DOHH2 (cell line): ENCODE data around the gene GEMIN7.

Experiments
- CTCF ChIP-seq: fragments of 200-600 bp; sonication (generic); IDR thresholded peaks from one replicate; pipeline ENCODE4 v1.5.1; 2014; ENCODE audit warnings: antibody characterized with exemption, mild to moderate bottlenecking, low read depth, low read length; ENCODE audit not compliant: poor library complexity, severe bottlenecking
- EZH2phosphoT487 ChIP-seq: fragments of 200-600 bp; sonication (generic); IDR thresholded peaks from 2 replicates; pipeline ENCODE4 v1.6.1; 2017; ENCODE audit warnings: borderline replicate concordance, mild to moderate bottlenecking, antibody characterized with exemption, low read length, moderate library complexity, mixed read lengths

GRCh38 chr19:45112111-45112827 is 33.2 kb downstream of the GEMIN7 start:
- TF ChIP-seq CTCF (peak; percentile 61), EZH2phosphoT487 (no peak)
